ENCODE data around the gene TMPRSS4.

TMPRSS4 gene

DNA sequence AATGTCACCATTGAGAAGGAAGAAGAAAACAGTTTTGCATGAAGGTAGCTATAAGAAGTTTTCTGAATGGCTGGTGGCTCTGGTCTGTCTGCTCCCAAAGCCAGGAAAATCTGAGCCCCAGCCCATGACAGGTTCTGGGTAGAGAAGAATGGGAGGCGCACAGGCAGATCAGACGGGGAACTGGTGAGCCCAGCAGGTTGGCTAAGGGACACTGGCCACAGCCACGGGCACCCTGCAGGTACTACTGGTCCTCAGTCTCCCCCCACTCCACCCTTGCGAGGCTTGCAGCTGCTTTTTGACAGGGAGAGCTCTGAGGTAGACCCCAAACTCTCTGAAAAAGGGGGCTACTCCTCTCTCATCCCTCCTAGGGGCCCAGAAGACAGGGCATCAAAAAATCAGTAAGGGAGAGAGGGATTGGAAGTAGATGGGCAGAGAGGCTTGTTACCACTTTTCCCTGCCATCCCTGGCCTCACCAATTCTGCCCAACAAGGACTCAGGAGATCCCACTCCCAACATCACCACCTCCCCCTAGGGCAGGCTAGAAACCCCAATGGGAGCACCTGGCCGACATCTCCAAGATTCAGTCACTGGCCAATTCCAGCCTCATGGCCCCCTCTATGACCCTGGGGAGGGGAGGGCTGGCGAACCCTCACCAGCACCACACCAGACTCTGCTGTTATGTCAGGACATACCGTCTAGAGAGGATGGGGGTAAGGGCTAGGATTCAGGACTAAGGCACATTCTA lies 58.3 kb downstream of the TMPRSS4 start:
- Histone ChIP-seq H3K4me3 (ENCODE audit: low read length in 2 of 2) (no peak overlapping the region), H2BK12ac (ENCODE audit: low read length) (no peak overlapping the region), H3K27ac (replicated peaks; ENCODE audit: low read length) (no peak overlapping the region), H2AFZ (ENCODE audit: low read length) (no peak overlapping the region), H3K36me3 (replicated peaks in 1 of 2; ENCODE audit: control insufficient read depth in 2 of 2, insufficient read depth in 2 of 2, low read length in 2 of 2) (no peaks in the 10 kb centered on the region), H3K9me3 (replicated peaks in 1 of 2; ENCODE audit: control insufficient read depth in 2 of 2, insufficient read depth in 1 of 2, low read depth in 1 of 2, low read length in 2 of 2) (no peaks in the 10 kb centered on the region), H3K79me1 (ENCODE audit: low read depth, low read length) (no peaks in the 10 kb centered on the region), H2BK120ac (ENCODE audit: low read depth, low read length) (no peak overlapping the region), H3K14ac (ENCODE audit: low read length) (no peak overlapping the region), H2AK5ac (ENCODE audit: low read depth, low read length) (peak overlapping the region; percentile 59), H3K18ac (ENCODE audit: low read length) (no peak overlapping the region), H3K4me2 (ENCODE audit: insufficient read depth, low read length, poor library complexity, severe bottlenecking) (no peak overlapping the region), H2BK5ac (ENCODE audit: low read length) (no peak overlapping the region), H3K27me3 (ENCODE audit: control insufficient read depth in 3 of 3, insufficient read depth in 3 of 3, low read depth in 1 of 3, low read length in 3 of 3) (peaks cover 0 to 42% (median 0%) of the 10 kb centered on the region in 3 experiments), H4K8ac (ENCODE audit: low read depth, low read length) (no peak overlapping the region), H3K4me1 (ENCODE audit: control insufficient read depth in 2 of 2, insufficient read depth in 1 of 2, low read depth in 1 of 2, low read length in 2 of 2) (peaks cover 0 to 6% of the 10 kb centered on the region in 2 donors), H4K91ac (ENCODE audit: low read depth, low read length, poor library complexity) (no peak overlapping the region), H3K9ac (ENCODE audit: low read depth, low read length, poor library complexity) (no peak overlapping the region), H3K23ac (ENCODE audit: low read depth, low read length, poor library complexity) (no peak overlapping the region), H3K4ac (ENCODE audit: low read length) (no peak overlapping the region), H2BK15ac (ENCODE audit: low read length) (no peak overlapping the region)
- WGBS, 2 donors (ENCODE audit: extremely low coverage in 2 of 2, insufficient read length in 2 of 2, insufficient replicate concordance in 1 of 2), result no CpG with 5 or more reads among the region's 7 CpGs
- no peak for DNase-seq (ENCODE audit: low spot score)

DNA sequence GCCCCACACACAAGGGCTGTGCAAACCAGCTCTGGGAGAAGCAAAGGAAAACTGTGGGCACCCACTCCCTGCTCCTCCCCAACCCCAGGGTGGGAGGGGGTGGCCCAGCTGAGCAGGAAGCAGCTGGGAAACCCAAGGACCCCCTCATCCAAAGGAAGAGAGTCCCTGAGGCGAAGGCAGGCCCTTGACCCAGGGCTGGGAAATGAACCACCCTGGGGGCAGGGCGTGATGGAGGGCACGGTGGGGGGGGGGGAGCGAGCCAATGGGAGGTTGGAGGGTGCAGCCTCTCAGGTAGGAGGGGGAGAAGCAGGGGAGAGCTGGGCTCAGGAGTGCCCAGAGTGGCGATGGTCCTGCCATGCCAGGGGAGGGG lies 58.9 kb downstream of the TMPRSS4 start:
- H3K4me1 ChIP-seq (ENCODE audit: control insufficient read depth in 2 of 2, insufficient read depth in 1 of 2, low read depth in 1 of 2, low read length in 2 of 2), result peaks cover 0 to 6% of the 10 kb centered on the region in 2 donors
- H3K18ac ChIP-seq (ENCODE audit: low read length), result no peak overlapping the region
- no peak overlapping the region for H2BK5ac ChIP-seq (ENCODE audit: low read length)
- no peak overlapping the region for H3K4me2 ChIP-seq (ENCODE audit: insufficient read depth, low read length, poor library complexity, severe bottlenecking)
- no peak for DNase-seq (ENCODE audit: low spot score)
- H3K36me3 ChIP-seq (replicated peaks in 1 of 2; ENCODE audit: control insufficient read depth in 2 of 2, insufficient read depth in 2 of 2, low read length in 2 of 2), result no peaks in the 10 kb centered on the region
- no peak overlapping the region for H3K27ac ChIP-seq (replicated peaks; ENCODE audit: low read length)
- peaks cover 0 to 42% (median 0%) of the 10 kb centered on the region in 3 experiments for H3K27me3 ChIP-seq (ENCODE audit: control insufficient read depth in 3 of 3, insufficient read depth in 3 of 3, low read depth in 1 of 3, low read length in 3 of 3)
- no peaks in the 10 kb centered on the region for H3K9me3 ChIP-seq (replicated peaks in 1 of 2; ENCODE audit: control insufficient read depth in 2 of 2, insufficient read depth in 1 of 2, low read depth in 1 of 2, low read length in 2 of 2)
- no peak overlapping the region for H2BK120ac ChIP-seq (ENCODE audit: low read depth, low read length)
- no peak overlapping the region for H3K23ac ChIP-seq (ENCODE audit: low read depth, low read length, poor library complexity)
- H4K91ac ChIP-seq (ENCODE audit: low read depth, low read length, poor library complexity), result no peak overlapping the region
- no peak overlapping the region for H3K4me3 ChIP-seq (ENCODE audit: low read length in 2 of 2)
- H3K9ac ChIP-seq (ENCODE audit: low read depth, low read length, poor library complexity), result no peak overlapping the region
- no peak overlapping the region for H3K14ac ChIP-seq (ENCODE audit: low read length)
- H3K79me1 ChIP-seq (ENCODE audit: low read depth, low read length), result no peaks in the 10 kb centered on the region
- peak overlapping the region; percentile 59 for H2AK5ac ChIP-seq (ENCODE audit: low read depth, low read length)
- H3K4ac ChIP-seq (ENCODE audit: low read length), result no peak overlapping the region
- H2BK15ac ChIP-seq (ENCODE audit: low read length), result no peak overlapping the region
- H4K8ac ChIP-seq (ENCODE audit: low read depth, low read length), result no peak overlapping the region
- H2BK12ac ChIP-seq (ENCODE audit: low read length), result no peak overlapping the region
- WGBS, 2 donors (ENCODE audit: extremely low coverage in 2 of 2, insufficient read length in 2 of 2, insufficient replicate concordance in 1 of 2), result no CpG with 5 or more reads among the region's 5 CpGs
- no peak overlapping the region for H2AFZ ChIP-seq (ENCODE audit: low read length)

DNA sequence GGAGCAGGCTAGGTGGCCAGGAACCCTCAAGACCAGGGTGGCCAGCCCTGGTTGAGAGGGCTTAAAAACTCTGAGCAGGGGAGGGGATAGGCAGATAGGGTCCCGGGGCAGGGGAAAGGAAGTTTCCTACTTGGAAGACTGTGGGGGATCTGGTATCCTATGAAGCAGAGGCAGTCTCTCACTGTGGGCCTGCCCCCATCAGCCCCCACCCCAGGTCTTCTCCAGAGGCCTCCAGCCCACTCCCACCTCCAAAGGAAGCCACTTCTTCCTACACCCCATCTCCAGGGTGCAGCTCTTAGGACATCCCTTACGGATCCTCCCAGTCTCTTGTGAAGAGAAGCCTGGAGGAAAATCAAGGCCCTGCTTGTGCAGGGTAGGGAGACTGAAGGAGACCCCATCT lies 59.5 kb downstream of the TMPRSS4 start:
- no peak overlapping the region for H3K4ac ChIP-seq (ENCODE audit: low read length)
- no peak overlapping the region for H4K91ac ChIP-seq (ENCODE audit: low read depth, low read length, poor library complexity)
- no peak overlapping the region for H3K4me2 ChIP-seq (ENCODE audit: insufficient read depth, low read length, poor library complexity, severe bottlenecking)
- H2BK120ac ChIP-seq (ENCODE audit: low read depth, low read length), result no peak overlapping the region
- H3K4me1 ChIP-seq (ENCODE audit: control insufficient read depth in 2 of 2, insufficient read depth in 1 of 2, low read depth in 1 of 2, low read length in 2 of 2), result peaks cover 0 to 6% of the 10 kb centered on the region in 2 donors
- H3K4me3 ChIP-seq (ENCODE audit: low read length in 2 of 2), result no peak overlapping the region
- H4K8ac ChIP-seq (ENCODE audit: low read depth, low read length), result no peak overlapping the region
- no peak overlapping the region for H3K18ac ChIP-seq (ENCODE audit: low read length)
- no peaks in the 10 kb centered on the region for H3K36me3 ChIP-seq (replicated peaks in 1 of 2; ENCODE audit: control insufficient read depth in 2 of 2, insufficient read depth in 2 of 2, low read length in 2 of 2)
- no peak overlapping the region for H2AK5ac ChIP-seq (ENCODE audit: low read depth, low read length)
- no peak overlapping the region for H2BK15ac ChIP-seq (ENCODE audit: low read length)
- H3K9ac ChIP-seq (ENCODE audit: low read depth, low read length, poor library complexity), result no peak overlapping the region
- no peaks in the 10 kb centered on the region for H3K9me3 ChIP-seq (replicated peaks in 1 of 2; ENCODE audit: control insufficient read depth in 2 of 2, insufficient read depth in 1 of 2, low read depth in 1 of 2, low read length in 2 of 2)
- H3K79me1 ChIP-seq (ENCODE audit: low read depth, low read length), result no peaks in the 10 kb centered on the region
- no peak overlapping the region for H2AFZ ChIP-seq (ENCODE audit: low read length)
- WGBS, 2 donors (ENCODE audit: extremely low coverage in 2 of 2, insufficient read length in 2 of 2, insufficient replicate concordance in 1 of 2), result no CpG with 5 or more reads among the region's 2 CpGs
- H3K27ac ChIP-seq (replicated peaks; ENCODE audit: low read length), result no peak overlapping the region
- no peak overlapping the region for H3K14ac ChIP-seq (ENCODE audit: low read length)
- DNase-seq (ENCODE audit: low spot score), result no peak
- H3K23ac ChIP-seq (ENCODE audit: low read depth, low read length, poor library complexity), result no peak overlapping the region
- H3K27me3 ChIP-seq (ENCODE audit: control insufficient read depth in 3 of 3, insufficient read depth in 3 of 3, low read depth in 1 of 3, low read length in 3 of 3), result peaks cover 0 to 46% (median 0%) of the 10 kb centered on the region in 3 experiments
- H2BK12ac ChIP-seq (ENCODE audit: low read length), result no peak overlapping the region
- no peak overlapping the region for H2BK5ac ChIP-seq (ENCODE audit: low read length)

DNA sequence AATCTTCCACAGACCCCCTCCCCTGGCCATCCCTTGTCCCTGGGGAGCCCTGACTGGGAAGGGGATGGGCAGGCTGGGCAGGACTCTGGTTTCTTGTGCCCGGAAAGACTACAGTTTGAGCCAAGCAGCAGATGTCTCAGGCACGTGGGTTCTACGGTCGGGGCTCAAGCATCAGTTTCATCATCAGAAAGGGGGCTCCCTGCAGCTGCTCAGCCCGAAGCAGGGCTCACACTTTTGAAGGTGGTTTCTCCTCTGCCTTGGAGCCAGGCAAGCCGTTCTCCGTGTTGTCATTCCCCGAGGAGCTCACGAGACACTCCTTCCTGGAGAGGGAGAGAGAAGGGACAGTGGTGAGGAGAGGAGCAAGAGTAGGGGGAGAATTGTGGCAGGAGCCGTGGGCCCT lies 59.9 kb downstream of the TMPRSS4 start:
- DNase-seq (ENCODE audit: low spot score), result no peak
- no peak overlapping the region for H3K27ac ChIP-seq (replicated peaks; ENCODE audit: low read length)
- H3K27me3 ChIP-seq (ENCODE audit: control insufficient read depth in 3 of 3, insufficient read depth in 3 of 3, low read depth in 1 of 3, low read length in 3 of 3), result peaks cover 0 to 49% (median 0%) of the 10 kb centered on the region in 3 experiments
- H3K9me3 ChIP-seq (replicated peaks in 1 of 2; ENCODE audit: control insufficient read depth in 2 of 2, insufficient read depth in 1 of 2, low read depth in 1 of 2, low read length in 2 of 2), result no peaks in the 10 kb centered on the region
- H3K4me1 ChIP-seq (ENCODE audit: control insufficient read depth in 2 of 2, insufficient read depth in 1 of 2, low read depth in 1 of 2, low read length in 2 of 2), result peaks cover 0 to 6% of the 10 kb centered on the region in 2 donors
- no peak overlapping the region for H2AK5ac ChIP-seq (ENCODE audit: low read depth, low read length)
- H3K79me1 ChIP-seq (ENCODE audit: low read depth, low read length), result no peaks in the 10 kb centered on the region
- no peak overlapping the region for H2BK12ac ChIP-seq (ENCODE audit: low read length)
- H2BK15ac ChIP-seq (ENCODE audit: low read length), result no peak overlapping the region
- WGBS, 2 donors (ENCODE audit: extremely low coverage in 2 of 2, insufficient read length in 2 of 2, insufficient replicate concordance in 1 of 2), result no CpG with 5 or more reads among the region's 10 CpGs
- no peak overlapping the region for H4K91ac ChIP-seq (ENCODE audit: low read depth, low read length, poor library complexity)
- H2BK120ac ChIP-seq (ENCODE audit: low read depth, low read length), result no peak overlapping the region
- H3K9ac ChIP-seq (ENCODE audit: low read depth, low read length, poor library complexity), result no peak overlapping the region
- H3K4ac ChIP-seq (ENCODE audit: low read length), result no peak overlapping the region
- no peak overlapping the region for H3K18ac ChIP-seq (ENCODE audit: low read length)
- no peak overlapping the region for H3K23ac ChIP-seq (ENCODE audit: low read depth, low read length, poor library complexity)
- no peak overlapping the region for H4K8ac ChIP-seq (ENCODE audit: low read depth, low read length)
- no peak overlapping the region for H2AFZ ChIP-seq (ENCODE audit: low read length)
- no peak overlapping the region for H3K4me3 ChIP-seq (ENCODE audit: low read length in 2 of 2)
- no peak overlapping the region for H2BK5ac ChIP-seq (ENCODE audit: low read length)
- H3K4me2 ChIP-seq (ENCODE audit: insufficient read depth, low read length, poor library complexity, severe bottlenecking), result no peak overlapping the region
- H3K36me3 ChIP-seq (replicated peaks in 1 of 2; ENCODE audit: control insufficient read depth in 2 of 2, insufficient read depth in 2 of 2, low read length in 2 of 2), result no peaks in the 10 kb centered on the region
- H3K14ac ChIP-seq (ENCODE audit: low read length), result no peak overlapping the region
